GM19240 (cell line): ENCODE measurements around the gene PREB.
"Not testable (repeated sequence)": the region's sequence is repeated elsewhere in the genome, so short reads cannot be mapped to it uniquely, and the experiment has no call there.

Experiments used
- DNase-seq: peaks from one replicate; pipeline ENCODE4 v3.0.0; 2011; ENCODE audit warnings: low spot score; ENCODE audit not compliant: insufficient read length

Gene PREB

GRCh38 chr2:27127883-27128667 is 6.4 kb downstream of the PREB start:
- DNase-seq, result no peak

DNA sequence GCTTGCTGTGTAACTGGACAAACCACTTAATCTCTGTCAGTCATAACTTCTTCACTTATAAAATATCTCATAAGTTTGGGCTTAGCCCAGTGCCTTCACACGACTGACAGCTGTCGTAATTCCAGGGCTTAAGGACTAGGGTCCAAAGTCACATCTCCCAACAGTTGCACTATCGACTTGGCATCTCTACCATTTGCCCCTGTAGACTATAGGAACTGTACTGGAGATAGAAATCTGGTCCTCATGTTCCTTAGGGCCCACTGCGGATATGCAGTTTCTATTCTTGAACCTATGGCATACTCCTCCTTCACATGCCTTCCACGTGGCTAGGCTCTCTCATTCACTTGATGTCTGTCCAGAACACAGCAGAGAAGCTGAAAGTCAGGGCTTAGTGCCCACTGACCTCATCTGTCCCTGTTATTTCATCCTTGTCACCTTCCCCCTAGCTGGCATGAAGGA is 8.2 kb downstream of the PREB start:
- no peak for DNase-seq

GRCh38 chr2:27125104-27125503 is 9.3 kb downstream of the PREB start:
- no peak for DNase-seq

- peak; percentile 29 for DNase-seq
These were observed 10.9 kb downstream of the PREB start, which contains the start of gene ABHD1 for GRCh38 chr2:27123302-27124150. TSS of gene ABHD1 (plus strand) at chr2:27123815. CDS start at chr2:27123949, 134 bp downstream.

- DNase-seq, result no peak
These were observed 11.6 kb downstream of the PREB start for GRCh38 chr2:27122791-27123190.

DNA sequence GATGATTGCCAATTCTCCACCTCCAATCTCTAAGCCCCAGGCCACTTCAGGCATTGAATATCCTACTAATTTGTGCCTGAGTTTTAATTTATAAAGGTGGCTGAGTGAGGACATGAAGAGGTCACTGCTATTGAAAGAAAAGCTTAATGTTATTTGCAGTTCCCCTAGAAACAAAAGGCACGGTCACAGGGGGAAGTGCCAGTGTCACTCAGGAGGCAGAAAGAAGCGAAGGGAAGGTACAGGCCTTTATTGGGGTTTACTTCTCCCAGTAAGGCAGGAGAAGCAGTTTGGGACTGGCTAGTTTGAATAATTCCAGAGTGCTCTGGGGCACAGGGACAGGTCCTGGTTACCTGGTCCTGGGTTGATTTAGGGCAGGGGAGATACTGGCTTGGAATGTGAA is 12.5 kb downstream of the PREB start:
- DNase-seq, result no peak

GRCh38 chr2:27119330-27119670 is 15.1 kb downstream of the PREB start:
- DNase-seq, result not testable (repeated sequence)

- DNase-seq, result no peak
These were observed 15.7 kb downstream of the PREB start, which contains the start of gene CGREF1 for GRCh38 chr2:27118525-27119329. TSS of gene CGREF1 (minus strand) at chr2:27119128. CDS start at chr2:27104366, 14,762 bp downstream.

GRCh38 chr2:27117995-27118524 is 16.4 kb downstream of the PREB start:
- no peak for DNase-seq

GRCh38 chr2:27115519-27115918 is 18.9 kb downstream of the PREB start:
- DNase-seq, result no peak

GRCh38 chr2:27111392-27112078 is 22.9 kb downstream of the PREB start:
- not testable (repeated sequence) for DNase-seq

DNA sequence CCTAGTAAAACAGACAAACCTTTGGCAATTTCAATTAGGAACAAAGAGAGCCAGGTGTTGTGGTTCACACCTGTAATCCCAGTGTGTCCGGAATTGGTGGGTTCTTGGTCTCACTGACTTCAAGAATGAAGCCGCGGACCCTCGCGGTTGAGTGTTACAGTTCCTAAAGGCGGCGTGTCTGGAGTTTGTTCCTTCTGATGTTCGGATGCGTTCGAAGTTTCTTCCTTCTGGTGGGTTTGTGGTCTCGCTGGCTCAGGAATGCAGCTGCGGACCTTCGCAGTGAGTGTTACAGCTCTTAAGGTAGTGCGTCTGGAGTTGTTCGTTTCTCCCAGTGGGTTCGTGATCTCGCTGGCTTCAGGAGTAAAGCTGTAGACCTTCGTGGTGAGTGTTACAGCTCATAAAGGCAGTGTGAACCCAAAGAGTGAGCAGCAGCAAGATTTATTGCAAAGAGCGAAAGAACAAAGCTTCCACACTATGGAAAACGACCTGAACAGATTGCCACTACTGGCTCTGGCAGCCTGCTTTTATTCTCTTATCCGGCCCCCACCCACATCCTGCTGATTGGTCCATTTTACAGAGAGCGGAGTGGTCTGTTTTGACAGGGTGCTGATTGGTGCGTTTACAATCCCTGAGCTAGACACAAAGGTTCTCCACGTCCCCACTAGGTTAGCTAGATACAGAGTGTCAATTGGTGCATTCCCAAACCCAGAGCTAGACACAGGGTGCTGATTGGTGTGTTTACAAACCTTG is 23.7 kb downstream of the PREB start:
- DNase-seq, result not testable (repeated sequence)

DNA sequence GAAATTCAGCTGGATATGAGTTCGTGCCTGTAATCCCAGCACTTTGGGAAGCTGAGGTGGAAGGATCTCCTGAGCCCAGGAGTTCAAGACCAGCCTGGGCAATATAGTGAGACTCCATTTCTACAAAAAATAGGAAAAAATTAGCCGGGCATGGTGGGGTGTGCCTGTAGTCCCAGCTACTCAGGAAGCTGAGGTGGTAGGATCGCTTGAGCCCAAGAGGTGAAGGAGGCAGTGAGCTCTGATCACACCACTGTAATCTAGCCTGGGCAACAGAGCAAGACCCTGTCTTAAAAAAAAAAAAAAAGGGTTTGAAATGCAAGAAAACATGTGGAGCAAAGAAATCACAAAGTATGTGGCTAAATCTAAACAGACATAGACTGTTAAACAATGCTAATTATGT is 25.4 kb downstream of the PREB start:
- no peak for DNase-seq

DNA sequence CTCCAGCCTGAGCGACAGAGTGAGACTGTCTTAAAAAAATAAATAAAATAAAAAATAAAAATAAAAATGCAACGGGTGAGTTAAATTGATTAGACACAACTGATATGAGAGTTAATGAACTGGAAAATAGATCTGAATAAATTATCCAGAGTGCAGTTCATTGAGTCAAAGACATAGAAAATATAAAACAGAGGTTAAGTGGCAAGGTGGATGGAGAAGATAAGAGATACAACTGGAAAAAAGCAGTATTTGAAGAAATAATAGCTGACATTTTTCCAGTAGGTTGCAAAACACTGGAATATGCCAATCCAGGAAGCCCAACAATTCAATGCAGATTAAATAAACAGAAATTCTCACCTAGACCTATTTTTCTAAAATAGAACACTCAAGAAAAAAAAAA is 26.2 kb downstream of the PREB start:
- no peak for DNase-seq

DNA sequence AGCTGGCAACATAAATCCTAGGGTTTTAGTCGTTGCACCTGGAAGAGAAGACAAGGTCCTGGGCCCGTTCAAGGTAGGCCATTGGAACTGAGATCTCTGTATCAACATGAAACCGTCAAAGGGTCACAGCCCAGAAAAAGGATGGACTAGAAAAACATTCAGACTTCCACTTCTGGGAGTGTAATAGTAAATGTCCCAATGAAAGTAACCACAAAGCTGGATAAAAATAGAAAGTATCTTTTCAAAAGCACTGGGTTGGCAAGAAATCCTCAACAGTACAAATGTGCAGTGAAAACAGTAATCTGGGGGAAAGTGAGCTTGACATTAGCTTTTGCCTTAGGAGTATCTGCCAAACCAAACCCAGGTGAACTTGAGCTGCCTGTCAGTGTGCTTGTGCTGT is 28.5 kb downstream of the PREB start:
- DNase-seq, result no peak

GRCh38 chr2:27102329-27102728 is 32.1 kb downstream of the PREB start:
- no peak for DNase-seq

- no peak for DNase-seq
These were observed 34.4 kb downstream of the PREB start for GRCh38 chr2:27100036-27100435.

GRCh38 chr2:27099334-27099955 is 35.0 kb downstream of the PREB start:
- no peak for DNase-seq

DNA sequence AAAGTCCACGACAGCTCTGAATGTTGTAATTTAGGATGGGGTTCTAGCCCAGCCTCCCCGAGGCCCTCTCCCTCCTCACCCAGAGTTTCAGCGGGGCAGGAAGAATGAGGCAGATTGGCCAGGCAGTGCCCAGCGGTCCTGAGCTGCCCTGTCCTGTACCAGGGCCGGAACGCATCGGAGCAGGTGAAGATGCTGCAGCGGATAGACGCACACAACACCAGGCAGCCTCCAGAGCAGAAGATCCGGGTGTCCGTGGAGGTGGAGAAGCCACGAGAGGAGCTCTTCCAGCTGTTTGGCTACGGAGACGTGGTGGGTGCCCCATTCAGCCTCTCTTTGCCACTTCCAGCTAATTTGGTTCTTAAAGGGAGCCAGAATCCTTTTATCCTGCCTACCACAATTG is 37.1 kb downstream of the PREB start:
- DNase-seq, result no peak
